GM21825 (cell line): Measurements from ENCODE around the gene BLID.

ENCODE experiments used
- ATAC-seq: cut with Tn5 transposase; IDR thresholded peaks from one replicate; pipeline ENCODE4 v1.9.1; 2021; ENCODE audit warnings: mild to moderate bottlenecking, moderate library complexity; ENCODE audit not compliant: unreplicated experiment

The BLID gene

GRCh38 chr11:122107045-122107444 is 9.0 kb downstream of the BLID start:
- ATAC-seq: no peak

- no peak for ATAC-seq
Observed at GRCh38 chr11:122105044-122105758, 10.8 kb downstream of the BLID start.

- no peak for ATAC-seq
Observed at GRCh38 chr11:122104341-122104740, 11.7 kb downstream of the BLID start.

GRCh38 chr11:122103726-122104125 is 12.3 kb downstream of the BLID start:
- no peak for ATAC-seq

GRCh38 chr11:122103321-122103720 is 12.7 kb downstream of the BLID start:
- no peak for ATAC-seq

- ATAC-seq: no peak
Observed at GRCh38 chr11:122102426-122102825, 13.6 kb downstream of the BLID start.

- ATAC-seq: no peak
Observed at GRCh38 chr11:122101625-122102291, 14.3 kb downstream of the BLID start.

GRCh38 chr11:122100756-122101080 is 15.3 kb downstream of the BLID start:
- no peak for ATAC-seq

GRCh38 chr11:122100037-122100755 is 15.8 kb downstream of the BLID start:
- ATAC-seq: no peak

GRCh38 chr11:122099374-122100036 is 16.5 kb downstream of the BLID start:
- no peak for ATAC-seq

- ATAC-seq: no peak
Observed at GRCh38 chr11:122098261-122098980, 17.6 kb downstream of the BLID start.

- ATAC-seq: no peak
Observed at GRCh38 chr11:122097419-122098001, 18.5 kb downstream of the BLID start.

GRCh38 chr11:122096272-122097112 is 19.5 kb downstream of the BLID start:
- no peak for ATAC-seq

GRCh38 chr11:122095681-122096262 is 20.2 kb downstream of the BLID start:
- no peak for ATAC-seq

GRCh38 chr11:122094836-122095235 is 21.2 kb downstream of the BLID start:
- ATAC-seq: no peak

GRCh38 chr11:122093731-122094275 is 22.2 kb downstream of the BLID start:
- ATAC-seq: no peak

GRCh38 chr11:122091835-122092234 is 24.2 kb downstream of the BLID start:
- ATAC-seq: no peak

- ATAC-seq: no peak
Observed at GRCh38 chr11:122089111-122089510, 26.9 kb downstream of the BLID start.

- ATAC-seq: no peak
Observed at GRCh38 chr11:122085712-122086111, 30.3 kb downstream of the BLID start.
